Natural killer cell (primary cell): ENCODE measurements around the gene FHIT. TPM values are rescaled to one million over a fixed set of nuclear protein-coding genes. Genes with fewer than 3 reads are reported as not detected.

Experiments used
- ATAC-seq, 3 donors: fragments of 150-1000 bp in 2 of 3; fragments of 200-7000 bp in 1 of 3; cut with Tn5 transposase; 1 replicate in 1 of 3; 2 replicates in 2 of 3; pipeline ENCODE4 v1.10.0; 2021; ENCODE audit warnings: mild to moderate bottlenecking in 2 of 3, moderate library complexity in 2 of 3
- DNase-seq, 2 donors: peaks; one replicate each; pipeline versions ENCODE4 v3.0.0 to v3.0.0-alpha.2; 2013 to 2021; ENCODE audit warnings: mixed read lengths in 1 of 2
- H3K27ac ChIP-seq: one replicate; pipeline ENCODE4 v1.5.1; 2013; ENCODE audit warnings: mild to moderate bottlenecking, low read length
- H3K27me3 ChIP-seq: one replicate; pipeline ENCODE4 v1.6.1; 2013; ENCODE audit warnings: low read length; ENCODE audit not compliant: control insufficient read depth, insufficient read depth
- H3K36me3 ChIP-seq: one replicate; pipeline ENCODE4 v1.6.1; 2013; ENCODE audit warnings: low read length; ENCODE audit not compliant: control insufficient read depth, insufficient read depth
- H3K4me1 ChIP-seq: one replicate; pipeline ENCODE4 v1.6.1; 2013; ENCODE audit warnings: low read length; ENCODE audit not compliant: control insufficient read depth, insufficient read depth
- H3K4me3 ChIP-seq: one replicate; pipeline ENCODE4 v1.5.1; 2013; ENCODE audit warnings: low read length
- H3K9me3 ChIP-seq: one replicate; pipeline ENCODE4 v1.6.1; 2013; ENCODE audit warnings: low read length; ENCODE audit not compliant: control insufficient read depth, insufficient read depth
- H3K27ac Mint-ChIP-seq, 2 donors: one replicate each; pipeline ENCODE4 v1.8.0; 2022; ENCODE audit warnings: mild to moderate bottlenecking in 2 of 2, mixed read lengths in 2 of 2, moderate library complexity in 1 of 2
- H3K27me3 Mint-ChIP-seq, 2 donors: one replicate each; pipeline ENCODE4 v1.8.0; 2022; ENCODE audit warnings: low read depth in 2 of 2, mixed read lengths in 2 of 2
- H3K36me3 Mint-ChIP-seq: one replicate; pipeline ENCODE4 v1.8.0; 2022; ENCODE audit warnings: mixed read lengths
- H3K4me1 Mint-ChIP-seq, 2 donors: one replicate each; pipeline ENCODE4 v1.8.0; 2022; ENCODE audit warnings: mixed read lengths in 2 of 2
- H3K4me3 Mint-ChIP-seq: one replicate; pipeline ENCODE4 v1.8.0; 2022; ENCODE audit warnings: mild to moderate bottlenecking, moderate library complexity, mixed read lengths
- H3K9me3 Mint-ChIP-seq, 2 donors: one replicate each; pipeline ENCODE4 v1.8.0; 2022; ENCODE audit warnings: mixed read lengths in 2 of 2
- CTCF ChIP-seq: fragments of 200-600 bp; IDR thresholded peaks from one replicate; pipeline ENCODE4 v1.8.0; 2022; ENCODE audit warnings: antibody characterized with exemption
- WGBS: methylation state at CpG from one replicate; pipeline ENCODE4 v1.1.7; 2013; ENCODE audit warnings: missing lambda C conversion rate; ENCODE audit not compliant: insufficient coverage; 5-methylcytosine and 5-hydroxymethylcytosine counted together
- intact Hi-C: fragments of 100-400 bp; cut with micrococcal nuclease; formaldehyde crosslinking; loops from one replicate; pipeline ENCODE4 v1.14.2; 2022
- total RNA-seq, 4 donors: library from RNA; stranded (reverse); fragments of 120-200 nt in 1 of 4; gene quantifications; one replicate each; pipeline versions ENCODE4 v1.2.3 to v1.2.4, GENCODE V29; 2013 to 2022

Gene FHIT
- total RNA-seq, 3 donors from 2014 or later (not counting 1 experiment from before 2014, with no cell fraction given) = 2.7 to 6.1 (median 3.3) TPM

DNA sequence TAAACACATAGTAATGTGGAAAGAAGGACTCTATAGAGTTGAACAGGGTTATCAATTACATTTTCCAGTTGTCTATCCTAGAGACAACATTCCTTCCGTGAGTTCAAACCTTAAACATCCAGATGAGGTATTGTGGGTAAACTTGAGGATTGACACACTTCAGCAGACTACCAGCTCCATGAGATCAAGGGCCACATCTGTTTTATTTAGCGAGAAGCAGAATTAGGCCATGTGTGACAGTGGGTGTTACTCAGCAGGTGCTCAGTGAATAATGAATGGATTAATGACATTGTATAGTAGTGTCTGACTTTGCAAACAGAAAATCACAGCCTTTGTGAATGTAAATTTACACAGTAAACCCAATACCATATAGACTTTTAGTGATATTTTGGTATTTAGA is 1260.3 kb downstream of the FHIT start:
- peaks cover 13 to 23% of the 10 kb centered on the region in 2 donors for H3K4me1 Mint-ChIP-seq
- intact Hi-C loops = no loop called here
- H3K4me1 ChIP-seq = no peaks in the 10 kb centered on the region

GRCh38 chr3:59982510-59982909 is 1268.7 kb downstream of the FHIT start:
- ATAC-seq = peak; percentile 53 to 85 (median 72)
- H3K9me3 Mint-ChIP-seq = peaks cover 0 to 2% of the 10 kb centered on the region in 2 donors
- intact Hi-C loops = no loop called here

More for the DNA sequence above, 1260.3 kb downstream of the FHIT start:
- 55% methylated on average over 1 of the region's 2 CpGs for WGBS
- DNase-seq = no peak
- no peak overlapping the region for H3K4me3 Mint-ChIP-seq
- H3K27me3 ChIP-seq = no peaks in the 10 kb centered on the region
- H3K9me3 Mint-ChIP-seq = no peaks in the 10 kb centered on the region
- H3K4me3 ChIP-seq = no peak overlapping the region
- H3K9me3 ChIP-seq = no peaks in the 10 kb centered on the region
- no peaks in the 10 kb centered on the region for H3K36me3 Mint-ChIP-seq
- H3K27ac ChIP-seq = no peak overlapping the region
- H3K27me3 Mint-ChIP-seq = no peaks in the 10 kb centered on the region
- no peak for ATAC-seq
- TF ChIP-seq CTCF = no peak
- peak overlapping the region in 1 of 2 donors; percentile 25 for H3K27ac Mint-ChIP-seq
- no peaks in the 10 kb centered on the region for H3K36me3 ChIP-seq

DNA sequence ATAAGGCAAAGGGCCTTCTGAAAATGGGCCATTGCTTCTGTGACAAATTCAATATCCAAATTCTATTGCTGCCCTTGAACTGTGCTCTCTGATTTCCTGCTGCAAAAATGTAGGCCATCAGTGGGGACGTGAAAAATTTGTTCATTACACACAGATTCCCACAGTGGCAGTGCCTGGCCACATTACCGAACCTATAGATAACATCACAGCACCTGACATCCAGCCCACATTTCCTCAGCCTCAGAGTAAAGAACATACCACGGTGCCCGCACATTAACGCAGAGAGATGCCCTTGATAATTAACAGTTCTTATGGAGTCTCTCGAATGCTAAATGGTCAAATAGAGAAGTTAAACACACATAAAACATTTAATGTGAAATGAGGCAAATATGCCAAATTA is 1269.9 kb downstream of the FHIT start:
- Histone ChIP-seq H3K9me3 (no peaks in the 10 kb centered on the region), H3K27me3 (no peaks in the 10 kb centered on the region), H3K27ac (peak overlapping the region; percentile 2), H3K36me3 (no peaks in the 10 kb centered on the region), H3K4me3 (no peak overlapping the region), H3K4me1 (peaks cover 18% of the 10 kb centered on the region)
- H3K27ac Mint-ChIP-seq = peak overlapping the region; percentile 69 to 86
- ATAC-seq (peak in 2 of 3 donors; percentile 25 to 59), DNase-seq (peak in 1 of 2 donors; percentile 47)
- H3K36me3 Mint-ChIP-seq = peaks cover 7% of the 10 kb centered on the region
- H3K4me3 Mint-ChIP-seq = peak overlapping the region; percentile 77
- no peak for TF ChIP-seq CTCF
- intact Hi-C loops = no loop called here
- no peaks in the 10 kb centered on the region for H3K27me3 Mint-ChIP-seq
- 28% methylated on average over 2 of the region's 6 CpGs for WGBS
- peaks cover 0 to 2% of the 10 kb centered on the region in 2 donors for H3K9me3 Mint-ChIP-seq
- peaks cover 50 to 68% of the 10 kb centered on the region in 2 donors for H3K4me1 Mint-ChIP-seq

More at GRCh38 chr3:59982510-59982909, 1268.7 kb downstream of the FHIT start:
- H3K27ac Mint-ChIP-seq = peak overlapping the region; percentile 69 to 86
- TF ChIP-seq CTCF = no peak
- no peak overlapping the region for H3K27ac ChIP-seq
- no peak overlapping the region for H3K4me3 ChIP-seq
- H3K36me3 Mint-ChIP-seq = peaks cover 7% of the 10 kb centered on the region
- WGBS = no CpG with 5 or more reads among the region's 3 CpGs
- no peaks in the 10 kb centered on the region for H3K9me3 ChIP-seq
- peak overlapping the region; percentile 10 for H3K4me3 Mint-ChIP-seq
- no peaks in the 10 kb centered on the region for H3K27me3 Mint-ChIP-seq
- peaks cover 50 to 73% of the 10 kb centered on the region in 2 donors for H3K4me1 Mint-ChIP-seq
- no peaks in the 10 kb centered on the region for H3K36me3 ChIP-seq
- peak in 1 of 2 donors; percentile 18 for DNase-seq
- no peaks in the 10 kb centered on the region for H3K27me3 ChIP-seq
- H3K4me1 ChIP-seq = peaks cover 18% of the 10 kb centered on the region

DNA sequence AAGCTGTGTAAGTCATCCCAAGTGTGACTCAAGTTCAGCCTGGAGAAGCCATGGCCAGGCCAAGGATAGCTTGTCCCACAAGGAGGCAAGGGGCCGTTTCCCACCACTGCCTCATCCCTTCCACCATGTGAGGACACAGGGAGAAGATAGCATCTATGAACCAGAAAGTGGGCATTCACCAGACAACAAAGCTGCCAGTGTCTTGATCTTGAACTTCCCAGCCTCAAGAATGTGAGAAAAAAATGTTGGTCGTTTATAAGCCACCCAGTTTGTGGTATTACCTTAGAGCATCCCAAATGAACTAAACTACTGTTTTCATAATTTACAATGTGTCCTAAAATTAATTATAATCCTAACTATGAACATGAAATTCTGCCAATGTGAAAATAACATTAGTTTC is 1270.7 kb downstream of the FHIT start:
- Mint-ChIP-seq H3K27ac (peak overlapping the region; percentile 69 to 86), H3K9me3 (peaks cover 0 to 2% of the 10 kb centered on the region in 2 donors), H3K4me3 (peak overlapping the region; percentile 77), H3K36me3 (peaks cover 7% of the 10 kb centered on the region), H3K27me3 (no peaks in the 10 kb centered on the region), H3K4me1 (peaks cover 45 to 63% of the 10 kb centered on the region in 2 donors)
- peaks cover 18% of the 10 kb centered on the region for H3K4me1 ChIP-seq
- no peaks in the 10 kb centered on the region for H3K9me3 ChIP-seq
- no peak overlapping the region for H3K27ac ChIP-seq
- no peak for TF ChIP-seq CTCF
- WGBS = 71% methylated on average over 2 of the region's 2 CpGs
- intact Hi-C loops = no loop called here
- no peaks in the 10 kb centered on the region for H3K27me3 ChIP-seq
- DNase-seq = no peak
- ATAC-seq = no peak
- no peaks in the 10 kb centered on the region for H3K36me3 ChIP-seq
- no peak overlapping the region for H3K4me3 ChIP-seq
